Body of pancreas (tissue), 4 donors: Measurements from ENCODE around the gene STK31.

ENCODE experiments used
- CTCF ChIP-seq, 7 experiments: fragments of 450-650 bp in 4 of 7; fragments of 200-600 bp in 3 of 7; sonication (generic) in 3 of 7; IDR thresholded peaks; one replicate each; pipeline ENCODE4 v1.5.1; 2016 to 2019; ENCODE audit warnings: antibody characterized with exemption in 7 of 7
- POLR2A ChIP-seq, 3 donors: fragments of 450-650 bp; IDR thresholded peaks; one replicate each; pipeline ENCODE4 v1.6.1; 2016; ENCODE audit warnings: antibody characterized with exemption in 3 of 3, mild to moderate bottlenecking in 2 of 3

DNA sequence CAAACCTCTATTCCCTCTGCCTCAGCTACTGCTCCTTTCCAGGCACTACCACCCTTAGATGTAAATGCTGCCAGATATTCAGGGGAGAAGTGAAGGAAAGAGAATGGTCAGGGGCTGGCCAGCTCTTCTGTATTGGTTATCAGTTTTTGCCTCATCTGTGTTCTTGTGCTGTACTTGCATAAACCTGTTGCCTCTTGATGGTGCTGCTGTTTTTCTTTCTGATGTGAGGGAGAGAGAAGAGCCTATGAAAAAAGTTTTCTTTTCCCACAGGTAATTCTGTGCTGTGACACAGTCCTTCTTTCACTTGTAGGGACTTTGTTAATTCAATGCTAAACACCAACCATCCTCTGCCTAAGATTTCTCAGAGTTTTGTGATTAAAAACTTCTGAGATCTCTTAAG lies 57.5 kb downstream of the STK31 start:
- TF ChIP-seq CTCF (IDR thresholded peaks at IDR 0.05) (no peak), POLR2A (IDR thresholded peaks at IDR 0.05) (no peak)
